SK-N-SH (cell line): Measurements from ENCODE around the gene SCN8A. TPM values are rescaled to one million over a fixed set of nuclear protein-coding genes. Genes with fewer than 3 reads are reported as not detected.

ENCODE experiments used
- CHD2 ChIP-seq: fragments of 150-350 bp; IDR thresholded peaks from 2 replicates; pipeline ENCODE4 v1.6.1; 2018; ENCODE audit warnings: low read length; ENCODE audit not compliant: partially characterized antibody
- EP300 ChIP-seq, 2 experiments: IDR thresholded peaks; 2 replicates each; pipeline versions ENCODE4 v1.4.0 to v1.6.1; 2012; ENCODE audit warnings: borderline replicate concordance in 1 of 2, low read depth in 1 of 2, low read length in 1 of 2
- EZH2phosphoT487 ChIP-seq: fragments of 200-600 bp; sonication (generic); IDR thresholded peaks from 2 replicates; pipeline ENCODE4 v1.6.1; 2017; ENCODE audit warnings: low read depth, mixed run types, mild to moderate bottlenecking, antibody characterized with exemption, moderate library complexity, borderline replicate concordance
- FOSL2 ChIP-seq: IDR thresholded peaks from 2 replicates; pipeline ENCODE4 v1.4.0; 2012; ENCODE audit warnings: low read depth, mild to moderate bottlenecking, moderate library complexity, borderline replicate concordance
- FOXJ3 ChIP-seq: sonication (generic); formaldehyde crosslinking; IDR thresholded peaks from 2 replicates; pipeline ENCODE4 v1.5.1; 2020; ENCODE audit warnings: mild to moderate bottlenecking, missing genetic modification reagents
- FOXM1 ChIP-seq: IDR thresholded peaks from 2 replicates; pipeline ENCODE4 v1.4.0; 2012; ENCODE audit warnings: low read depth, mild to moderate bottlenecking
- JUND ChIP-seq: IDR thresholded peaks from 2 replicates; pipeline ENCODE4 v1.4.0; 2012
- MAX ChIP-seq: IDR thresholded peaks from 2 replicates; pipeline ENCODE4 v1.4.0; 2012; ENCODE audit warnings: low read depth
- NFIC ChIP-seq: IDR thresholded peaks from 2 replicates; pipeline ENCODE4 v1.4.0; 2012; ENCODE audit warnings: borderline replicate concordance
- NRF1 ChIP-seq: IDR thresholded peaks from 2 replicates; pipeline ENCODE4 v1.6.1; 2012; ENCODE audit warnings: low read depth, mild to moderate bottlenecking, low read length
- REST ChIP-seq: IDR thresholded peaks from 2 replicates; pipeline ENCODE4 v1.6.1; 2012; ENCODE audit warnings: mild to moderate bottlenecking, low read depth, low read length, moderate library complexity
- RFX5 ChIP-seq: IDR thresholded peaks from 2 replicates; pipeline ENCODE4 v1.6.1; 2012; ENCODE audit warnings: mild to moderate bottlenecking, improper control_type of control experiment, low read length
- RXRA ChIP-seq: IDR thresholded peaks from 2 replicates; pipeline ENCODE4 v1.4.0; 2012; ENCODE audit warnings: low read depth, mild to moderate bottlenecking, borderline replicate concordance
- TAF1 ChIP-seq: IDR thresholded peaks from 2 replicates; pipeline ENCODE4 v1.6.1; 2012; ENCODE audit warnings: low read depth, mild to moderate bottlenecking, low read length, moderate library complexity, borderline replicate concordance
- TCF12 ChIP-seq: IDR thresholded peaks from 2 replicates; pipeline ENCODE4 v1.4.0; 2012
- TEAD4 ChIP-seq: IDR thresholded peaks from 2 replicates; pipeline ENCODE4 v1.4.0; 2012; ENCODE audit warnings: mild to moderate bottlenecking, borderline replicate concordance; ENCODE audit not compliant: insufficient read depth
- USF1 ChIP-seq: IDR thresholded peaks from 2 replicates; pipeline ENCODE4 v1.4.0; 2012; ENCODE audit warnings: low read depth, borderline replicate concordance
- YY1 ChIP-seq: IDR thresholded peaks from 2 replicates; pipeline ENCODE4 v1.4.0; 2012; ENCODE audit warnings: low read depth, mild to moderate bottlenecking
- ZBTB33 ChIP-seq: IDR thresholded peaks from 2 replicates; pipeline ENCODE4 v1.4.0; 2012; ENCODE audit warnings: low read depth, borderline replicate concordance
- polyA plus RNA-seq, 3 experiments: library from polyadenylated mRNA; depleted of rRNA; stranded (reverse); fragments of >200 nt; gene quantifications; 2 replicates each; pipeline ENCODE4 v1.2.3, GENCODE V29; 2012

The SCN8A gene
- polyA plus RNA-seq, 1 of the 3 experiments (the other 2 are of a cell fraction): 7.1 TPM

GRCh38 chr12:51622564-51622963 is 31.5 kb downstream of the SCN8A start (continued):
- TF ChIP-seq EP300 (IDR thresholded peaks at IDR 0.05; ENCODE audit: borderline replicate concordance in 1 of 2, low read depth in 1 of 2, low read length in 1 of 2) (no peak), FOXM1 (no peak), YY1 (no peak), TEAD4 (0 out of 2 replicates have a peak, but pooled peaks have one; percentile 11), TAF1 (no peak), RXRA (no peak), REST (no peak), TCF12 (0 out of 2 replicates have a peak, but pooled peaks have one; percentile 18), ZBTB33 (no peak), JUND (peak; percentile 82), NFIC (no peak), USF1 (no peak), EZH2phosphoT487 (no peak), FOXJ3 (no peak), MAX (no peak), RFX5 (no peak), FOSL2 (peak; percentile 70; the same call in 1 of the 2 replicates), CHD2 (no peak), NRF1 (no peak)
